DND-41 (cell line): ENCODE data around the gene NECAB3.

Source experiments
- EZH2 ChIP-seq: IDR thresholded peaks from 3 replicates; pipeline ENCODE4 v1.6.1; 2012; ENCODE audit warnings: borderline replicate concordance, low read depth, mild to moderate bottlenecking, moderate library complexity, low read length, inconsistent platforms; ENCODE audit not compliant: severe bottlenecking
- TF ChIP-seq, protein P1 (sequence below): IDR thresholded peaks from 2 replicates; pipeline ENCODE4 v1.5.1; 2012; ENCODE audit warnings: borderline replicate concordance, low read length, moderate library complexity, mild to moderate bottlenecking; ENCODE audit not compliant: poor library complexity, severe bottlenecking; ENCODE audit errors: extremely low read depth

DNA sequence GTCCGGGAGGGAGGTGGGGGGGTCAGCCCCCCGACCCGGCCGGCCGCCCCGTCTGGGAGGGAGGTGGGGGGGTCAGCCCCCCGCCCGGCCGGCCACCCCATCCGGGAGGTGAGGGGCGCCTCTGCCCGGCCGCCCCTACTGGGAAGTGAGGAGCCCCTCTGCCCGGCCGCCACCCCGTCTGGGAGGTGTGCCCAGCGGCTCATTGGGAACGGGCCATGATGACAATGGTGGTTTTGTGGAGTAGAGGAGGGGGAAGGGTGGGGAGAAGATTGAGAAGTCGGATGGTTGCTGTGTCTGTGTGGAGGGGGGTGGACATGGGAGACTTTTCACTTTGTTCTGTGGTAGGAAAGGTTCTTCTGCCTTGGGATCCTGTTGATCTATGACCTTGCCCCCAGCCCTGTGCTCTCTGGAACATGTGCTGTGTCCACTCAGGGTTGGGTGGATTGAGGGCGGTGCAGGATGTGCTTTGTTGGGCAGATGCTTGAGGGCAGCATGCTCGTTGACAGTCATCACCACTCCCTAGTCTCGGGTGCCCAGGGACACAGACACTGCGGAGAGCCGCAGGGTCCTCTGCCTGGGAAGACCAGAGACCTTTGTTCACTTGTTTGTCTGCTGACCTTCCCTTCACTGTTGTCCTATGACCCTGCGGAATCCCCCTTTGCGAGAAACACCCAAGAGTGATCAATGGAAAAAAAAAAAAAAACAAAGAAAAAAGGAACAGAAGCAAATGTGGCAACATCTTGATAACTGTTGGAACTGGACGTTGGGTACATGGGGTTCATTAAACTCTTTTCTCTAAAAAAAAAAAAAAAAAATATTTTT lies 27.6 kb upstream of the NECAB3 start:
- TF ChIP-seq EZH2: no peak
- TF ChIP-seq, protein P1, sequence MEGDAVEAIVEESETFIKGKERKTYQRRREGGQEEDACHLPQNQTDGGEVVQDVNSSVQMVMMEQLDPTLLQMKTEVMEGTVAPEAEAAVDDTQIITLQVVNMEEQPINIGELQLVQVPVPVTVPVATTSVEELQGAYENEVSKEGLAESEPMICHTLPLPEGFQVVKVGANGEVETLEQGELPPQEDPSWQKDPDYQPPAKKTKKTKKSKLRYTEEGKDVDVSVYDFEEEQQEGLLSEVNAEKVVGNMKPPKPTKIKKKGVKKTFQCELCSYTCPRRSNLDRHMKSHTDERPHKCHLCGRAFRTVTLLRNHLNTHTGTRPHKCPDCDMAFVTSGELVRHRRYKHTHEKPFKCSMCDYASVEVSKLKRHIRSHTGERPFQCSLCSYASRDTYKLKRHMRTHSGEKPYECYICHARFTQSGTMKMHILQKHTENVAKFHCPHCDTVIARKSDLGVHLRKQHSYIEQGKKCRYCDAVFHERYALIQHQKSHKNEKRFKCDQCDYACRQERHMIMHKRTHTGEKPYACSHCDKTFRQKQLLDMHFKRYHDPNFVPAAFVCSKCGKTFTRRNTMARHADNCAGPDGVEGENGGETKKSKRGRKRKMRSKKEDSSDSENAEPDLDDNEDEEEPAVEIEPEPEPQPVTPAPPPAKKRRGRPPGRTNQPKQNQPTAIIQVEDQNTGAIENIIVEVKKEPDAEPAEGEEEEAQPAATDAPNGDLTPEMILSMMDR: no peak
